GM23338 (cell line): ENCODE data around the gene COL15A1. TPM values are rescaled to one million over a fixed set of nuclear protein-coding genes. Genes with fewer than 3 reads are reported as not detected.

ENCODE experiments used
- ATAC-seq: fragments of 200-7000 bp; cut with Tn5 transposase; 3 replicates; pipeline ENCODE4 v1.9.1; 2020
- DNase-seq: peaks from one replicate; pipeline ENCODE4 v3.0.0-alpha.2; 2015; ENCODE audit warnings: low spot score
- H2AFZ ChIP-seq: fragments of 200-600 bp; sonication (generic); 2 replicates; pipeline ENCODE4 v1.8.0; 2016; ENCODE audit warnings: antibody characterized with exemption, mild to moderate bottlenecking, moderate library complexity
- H3F3A ChIP-seq: fragments of 200-600 bp; sonication (generic); replicated peaks from 2 replicates; pipeline ENCODE4 v1.8.0; 2017; ENCODE audit warnings: antibody characterized with exemption, mixed run types, low read depth
- H3K27ac ChIP-seq: fragments of 200-600 bp; sonication (generic); 2 replicates; pipeline ENCODE4 v1.6.1; 2016; ENCODE audit warnings: low read depth
- H3K27me3 ChIP-seq: fragments of 200-600 bp; sonication (generic); 2 replicates; pipeline ENCODE4 v1.8.0; 2016; ENCODE audit warnings: mild to moderate bottlenecking, mixed run types, moderate library complexity; ENCODE audit not compliant: insufficient read depth
- H3K36me3 ChIP-seq: fragments of 200-600 bp; sonication (generic); 2 replicates; pipeline ENCODE4 v1.8.0; 2016; ENCODE audit warnings: mild to moderate bottlenecking; ENCODE audit not compliant: insufficient read depth
- H3K4me1 ChIP-seq: fragments of 200-600 bp; sonication (generic); 2 replicates; pipeline ENCODE4 v1.8.0; 2016; ENCODE audit warnings: mild to moderate bottlenecking, moderate library complexity; ENCODE audit not compliant: insufficient read depth
- H3K4me2 ChIP-seq: fragments of 200-600 bp; sonication (generic); 2 replicates; pipeline ENCODE4 v1.7.1; 2017; ENCODE audit warnings: mixed run types
- H3K4me3 ChIP-seq: fragments of 200-600 bp; sonication (generic); 2 replicates; pipeline ENCODE4 v1.6.1; 2016; ENCODE audit warnings: mixed run types
- H3K79me2 ChIP-seq: fragments of 200-600 bp; sonication (generic); replicated peaks from 2 replicates; pipeline ENCODE4 v1.8.0; 2017; ENCODE audit warnings: mild to moderate bottlenecking; ENCODE audit not compliant: insufficient read depth
- H3K9me2 ChIP-seq: fragments of 200-600 bp; sonication (generic); 2 replicates; pipeline ENCODE4 v1.8.0; 2017; ENCODE audit not compliant: insufficient read depth
- H4K20me1 ChIP-seq: fragments of 200-600 bp; sonication (generic); replicated peaks from 2 replicates; pipeline ENCODE4 v1.8.0; 2017; ENCODE audit warnings: mild to moderate bottlenecking; ENCODE audit not compliant: insufficient read depth
- H3K27ac Mint-ChIP-seq: 2 replicates; pipeline ENCODE4 v1.8.0; 2020; ENCODE audit warnings: inconsistent platforms, mild to moderate bottlenecking, moderate library complexity, mixed read lengths
- H3K27me3 Mint-ChIP-seq: 3 replicates; pipeline ENCODE4 v1.8.0; 2022; ENCODE audit warnings: low read depth, mild to moderate bottlenecking, moderate library complexity, mixed read lengths, inconsistent platforms; ENCODE audit not compliant: insufficient read depth, poor library complexity
- H3K36me3 Mint-ChIP-seq: 3 replicates; pipeline ENCODE4 v1.8.0; 2021; ENCODE audit warnings: low read depth, mild to moderate bottlenecking, inconsistent platforms, moderate library complexity, mixed read lengths
- H3K4me1 Mint-ChIP-seq: 3 replicates; pipeline ENCODE4 v1.8.0; 2020; ENCODE audit warnings: mild to moderate bottlenecking, inconsistent platforms, mixed read lengths
- H3K4me3 Mint-ChIP-seq: 3 replicates; pipeline ENCODE4 v1.8.0; 2021; ENCODE audit warnings: moderate library complexity, mild to moderate bottlenecking, inconsistent platforms, mixed read lengths
- H3K9me3 Mint-ChIP-seq: 3 replicates; pipeline ENCODE4 v1.8.0; 2020; ENCODE audit warnings: moderate library complexity, mild to moderate bottlenecking, inconsistent platforms, mixed read lengths
- CTCF ChIP-seq, 2 experiments: fragments of 200-600 bp in 1 of 2; sonication (generic) in 1 of 2; conservative IDR thresholded peaks; 2 replicates each; pipeline versions ENCODE4 v1.5.1 to v1.6.1; 2016 to 2017; ENCODE audit warnings: antibody characterized with exemption in 2 of 2, low read depth in 2 of 2, mild to moderate bottlenecking in 2 of 2, moderate library complexity in 1 of 2
- EZH2phosphoT487 ChIP-seq: fragments of 200-600 bp; sonication (generic); IDR thresholded peaks from one replicate; pipeline ENCODE4 v1.8.1; 2018; ENCODE audit warnings: antibody characterized with exemption; ENCODE audit not compliant: unreplicated experiment
- JUNB ChIP-seq: IDR thresholded peaks from one replicate; pipeline ENCODE4 v1.6.1; 2016; ENCODE audit warnings: antibody characterized with exemption; ENCODE audit not compliant: unreplicated experiment
- NANOG ChIP-seq: IDR thresholded peaks from 2 replicates; pipeline ENCODE4 v1.6.1; 2016; ENCODE audit warnings: antibody characterized with exemption, borderline replicate concordance
- POLR2AphosphoS5 ChIP-seq: IDR thresholded peaks from 2 replicates; pipeline ENCODE4 v1.6.1; 2016; ENCODE audit warnings: antibody characterized with exemption, low read depth
- REST ChIP-seq: IDR thresholded peaks from one replicate; pipeline ENCODE4 v1.6.1; 2018; ENCODE audit warnings: antibody characterized with exemption; ENCODE audit not compliant: unreplicated experiment
- ZNF114 ChIP-seq: fragments of 250-450 bp; sonication (Bioruptor Pico); IDR thresholded peaks from 2 replicates; pipeline ENCODE4 v1.5.0; 2020; ENCODE audit warnings: mild to moderate bottlenecking, moderate library complexity
- ZNF331 ChIP-seq: fragments of 250-450 bp; sonication (Bioruptor Pico); IDR thresholded peaks from 2 replicates; pipeline ENCODE4 v1.5.0; 2020; ENCODE audit warnings: low read depth, mild to moderate bottlenecking, moderate library complexity
- polyA plus RNA-seq: library from polyadenylated mRNA; unstranded; fragments of >200 nt; fragmentation: Nextera tagmentation; extraction: Ambion mirVana; gene quantifications from 2 replicates; pipeline ENCODE4 v1.2.1, GENCODE V29; 2016
- total RNA-seq: library from RNA; depleted of rRNA; stranded (reverse); fragments of >200 nt; shearing (Covaris generic); gene quantifications from 2 replicates; pipeline ENCODE4 v1.2.3, GENCODE V29; 2014
- TF ChIP-seq, protein P1 (sequence below): IDR thresholded peaks from 2 replicates; pipeline ENCODE4 v1.6.1; 2016; ENCODE audit warnings: antibody characterized with exemption

COL15A1 gene
- total and polyA plus RNA-seq, 2 experiments from 2014 or later: 0.17 to 0.18 TPM

- TF ChIP-seq ZNF114 (CRISPR knock-in tag) (no peak), JUNB (no peak), NANOG (no peak), REST (no peak), CTCF (conservative IDR thresholded peaks at IDR 0.05; ENCODE audit: low read depth in 2 of 2) (no peak), POLR2AphosphoS5 (no peak), ZNF331 (CRISPR knock-in tag) (no peak)
Measured at GRCh38 chr9:98994172-98995058, 50.7 kb downstream of the COL15A1 start (continued).

- H3K4me3 ChIP-seq: no peak overlapping the region
- TF ChIP-seq, protein P1, sequence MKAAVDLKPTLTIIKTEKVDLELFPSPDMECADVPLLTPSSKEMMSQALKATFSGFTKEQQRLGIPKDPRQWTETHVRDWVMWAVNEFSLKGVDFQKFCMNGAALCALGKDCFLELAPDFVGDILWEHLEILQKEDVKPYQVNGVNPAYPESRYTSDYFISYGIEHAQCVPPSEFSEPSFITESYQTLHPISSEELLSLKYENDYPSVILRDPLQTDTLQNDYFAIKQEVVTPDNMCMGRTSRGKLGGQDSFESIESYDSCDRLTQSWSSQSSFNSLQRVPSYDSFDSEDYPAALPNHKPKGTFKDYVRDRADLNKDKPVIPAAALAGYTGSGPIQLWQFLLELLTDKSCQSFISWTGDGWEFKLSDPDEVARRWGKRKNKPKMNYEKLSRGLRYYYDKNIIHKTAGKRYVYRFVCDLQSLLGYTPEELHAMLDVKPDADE: no peak
- no peak for TF ChIP-seq ZNF331 (CRISPR knock-in tag)
- TF ChIP-seq JUNB: no peak
- no peak for TF ChIP-seq ZNF114 (CRISPR knock-in tag)
- TF ChIP-seq EZH2phosphoT487: no peak
- Mint-ChIP-seq H3K4me3 (no peak overlapping the region), H3K9me3 (peaks cover 34% of the 10 kb centered on the region), H3K4me1 (peaks cover 8% of the 10 kb centered on the region), H3K36me3 (peaks cover 11% of the 10 kb centered on the region), H3K27ac (no peak overlapping the region), H3K27me3 (peaks cover 9% of the 10 kb centered on the region)
- H3F3A ChIP-seq: no peaks in the 10 kb centered on the region
- H4K20me1 ChIP-seq: no peaks in the 10 kb centered on the region
- no peak overlapping the region for H2AFZ ChIP-seq
- H3K4me2 ChIP-seq: no peak overlapping the region
- DNase-seq (no peak), ATAC-seq (no peak)
- H3K9me2 ChIP-seq: peaks cover 4% of the 10 kb centered on the region; the same call in 1 of the 2 replicates
- no peak overlapping the region for H3K27ac ChIP-seq
- H3K27me3 ChIP-seq: no peaks in the 10 kb centered on the region
- no peaks in the 10 kb centered on the region for H3K4me1 ChIP-seq
- no peaks in the 10 kb centered on the region for H3K79me2 ChIP-seq
- H3K36me3 ChIP-seq: no peaks in the 10 kb centered on the region
Measured at GRCh38 chr9:98995059-98995671, 51.5 kb downstream of the COL15A1 start.
